Heart left ventricle (tissue), 13 donors: ENCODE results near the gene CLDN1.

Experiments
- CTCF ChIP-seq, 12 donors: fragments of 200-600 bp; sonication (generic) in 4 of 12; IDR thresholded peaks; one replicate each; pipeline versions ENCODE4 v1.5.0 to v1.8.0; 2018 to 2022; ENCODE audit warnings: antibody characterized with exemption in 12 of 12, mild to moderate bottlenecking in 5 of 12
- POLR2A ChIP-seq, 2 donors: fragments of 450-650 bp; IDR thresholded peaks; one replicate each; pipeline ENCODE4 v1.6.1; 2017; ENCODE audit warnings: antibody characterized with exemption in 2 of 2, mild to moderate bottlenecking in 2 of 2, moderate library complexity in 2 of 2
- donor health status: ischemic (EF 13 %, LVEDD 7.1; RV severe dilation, severe dysfunction).
- donor health status: DM: no; HTN: yes; CAD: no.
- donor health status: DM: no; HTN: no; CAD: no.
- donor health status: ischemic (EF 25% LVEDD 6.9; RV normal size, moderate dysfunction).
- donor health status: ischemic (EF 25% LVEDD 5.7; RV mildly dilated, moderate dysfunction).
- donor health status: ischemic (EF 35%, LVEDD 5.7; RV mildly dilated, moderate dysfunction).
- donor health status: nonischemic (EF 11% LVEDD 7.7; RV severe dilation, severe dysfunction).
- donor health status: DM: yes; HTN: yes; CAD: no.
- donor health status: PGD.
- donor health status: ischemic (EF 29% LVEDD 5.4; RV normal size, mild dysfunction).
- donor health status: nonischemic (EF 23%, LVEDD 6.1; RV moderate dilation, normal function).

- TF ChIP-seq CTCF (IDR thresholded peaks at IDR 0.05) (no peak), POLR2A (IDR thresholded peaks at IDR 0.05) (no peak)
Observed at GRCh38 chr3:190281308-190282051, 40.8 kb downstream of the CLDN1 start.
